Measurements from ENCODE around the gene PITPNC1. TPM values are rescaled to one million over a fixed set of nuclear protein-coding genes. Genes with fewer than 3 reads are reported as not detected.

Gene PITPNC1
- total and polyA plus RNA-seq, 2 donors (not counting 1 experiment from before 2014, with no cell fraction given): 5.8 to 7.1 TPM

DNA sequence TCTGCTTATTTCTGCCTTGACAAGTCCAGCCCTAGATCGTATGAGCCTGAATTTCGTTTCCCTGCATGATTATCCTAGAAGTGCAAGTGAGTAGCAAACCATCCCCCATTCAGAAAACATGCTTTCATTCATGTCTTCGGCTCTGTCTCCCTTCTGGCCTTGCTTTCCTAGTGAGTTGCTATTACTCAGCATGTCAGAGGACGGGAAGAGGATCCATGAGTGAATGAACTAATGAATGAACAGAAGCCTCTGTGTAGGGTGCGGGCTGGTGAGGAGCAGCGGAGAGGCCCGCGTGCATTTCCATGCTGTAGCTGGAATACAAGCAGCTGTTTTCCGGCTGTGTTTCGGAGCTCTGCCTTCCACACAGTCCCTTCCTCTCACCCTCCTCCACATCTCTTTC, 184.9 kb downstream of the PITPNC1 start:
- Histone ChIP-seq H3K36me3 (ENCODE audit: control insufficient read depth, insufficient read depth, low read length) (peaks cover 2% of the 10 kb centered on the region), H2AFZ (ENCODE audit: low read length) (no peak overlapping the region), H4K20me1 (ENCODE audit: control insufficient read depth, extremely low read depth, insufficient read depth, low read length) (no peaks in the 10 kb centered on the region), H3K4me1 (ENCODE audit: control insufficient read depth, extremely low read depth, insufficient read depth, low read length) (no peaks in the 10 kb centered on the region), H3K79me2 (ENCODE audit: control insufficient read depth, insufficient read depth, low read length) (no peaks in the 10 kb centered on the region), H3K27ac (ENCODE audit: insufficient read depth, low read length) (no peak overlapping the region), H3K4me3 (replicated peaks in 1 of 4; ENCODE audit: control extremely low read depth in 1 of 4, insufficient read depth in 1 of 4, low read depth in 3 of 4, low read length in 4 of 4) (no peak overlapping the region), H3K9ac (ENCODE audit: insufficient read depth, low read length) (no peak overlapping the region), H3K27me3 (ENCODE audit: control insufficient read depth, insufficient read depth, low read length) (no peaks in the 10 kb centered on the region), H3K9me3 (ENCODE audit: control insufficient read depth, insufficient read depth, low read depth, low read length) (no peaks in the 10 kb centered on the region), H3K4me2 (ENCODE audit: extremely low read depth, insufficient read depth, low read length) (no peak overlapping the region)
- no peak for TF ChIP-seq EZH2 (IDR thresholded peaks at IDR 0.05; ENCODE audit: low read length, missing control alignments)
- TF ChIP-seq, protein P1, sequence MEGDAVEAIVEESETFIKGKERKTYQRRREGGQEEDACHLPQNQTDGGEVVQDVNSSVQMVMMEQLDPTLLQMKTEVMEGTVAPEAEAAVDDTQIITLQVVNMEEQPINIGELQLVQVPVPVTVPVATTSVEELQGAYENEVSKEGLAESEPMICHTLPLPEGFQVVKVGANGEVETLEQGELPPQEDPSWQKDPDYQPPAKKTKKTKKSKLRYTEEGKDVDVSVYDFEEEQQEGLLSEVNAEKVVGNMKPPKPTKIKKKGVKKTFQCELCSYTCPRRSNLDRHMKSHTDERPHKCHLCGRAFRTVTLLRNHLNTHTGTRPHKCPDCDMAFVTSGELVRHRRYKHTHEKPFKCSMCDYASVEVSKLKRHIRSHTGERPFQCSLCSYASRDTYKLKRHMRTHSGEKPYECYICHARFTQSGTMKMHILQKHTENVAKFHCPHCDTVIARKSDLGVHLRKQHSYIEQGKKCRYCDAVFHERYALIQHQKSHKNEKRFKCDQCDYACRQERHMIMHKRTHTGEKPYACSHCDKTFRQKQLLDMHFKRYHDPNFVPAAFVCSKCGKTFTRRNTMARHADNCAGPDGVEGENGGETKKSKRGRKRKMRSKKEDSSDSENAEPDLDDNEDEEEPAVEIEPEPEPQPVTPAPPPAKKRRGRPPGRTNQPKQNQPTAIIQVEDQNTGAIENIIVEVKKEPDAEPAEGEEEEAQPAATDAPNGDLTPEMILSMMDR (conservative IDR thresholded peaks at IDR 0.05 in 1 of 2, IDR thresholded peaks at IDR 0.05 in 1 of 2; ENCODE audit: low read depth in 1 of 2, low read length in 2 of 2): no peak
- no peak for DNase-seq (ENCODE audit: low read depth in 2 of 2)

DNA sequence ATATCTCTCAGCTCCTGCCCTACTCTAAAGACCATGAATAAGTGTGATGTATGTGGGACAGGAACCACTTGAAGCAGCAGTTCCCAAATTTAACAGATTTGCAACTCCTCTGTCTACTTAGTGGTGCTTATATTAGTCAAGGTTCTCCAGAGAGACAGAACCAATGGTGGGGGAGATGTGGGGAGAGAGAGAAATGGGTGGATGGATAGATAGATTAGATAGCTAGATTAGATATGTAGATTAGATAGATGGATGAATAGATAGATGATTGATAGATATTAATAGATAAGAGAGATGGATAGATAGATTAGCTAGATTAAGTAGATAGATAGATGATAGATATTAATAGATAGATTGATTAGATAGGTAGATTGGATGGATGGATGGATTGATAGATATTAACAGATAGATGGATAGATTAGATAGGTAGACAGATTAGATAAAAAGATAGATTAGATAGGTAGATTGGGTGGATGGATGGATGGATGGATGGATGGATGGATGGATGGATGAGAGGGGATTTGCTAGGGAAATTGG, 186.7 kb downstream of the PITPNC1 start:
- no peak overlapping the region for H3K4me3 ChIP-seq (replicated peaks in 1 of 4; ENCODE audit: control extremely low read depth in 1 of 4, insufficient read depth in 1 of 4, low read depth in 3 of 4, low read length in 4 of 4)
- H3K79me2 ChIP-seq (ENCODE audit: control insufficient read depth, insufficient read depth, low read length): no peaks in the 10 kb centered on the region
- no peaks in the 10 kb centered on the region for H3K36me3 ChIP-seq (ENCODE audit: control insufficient read depth, insufficient read depth, low read length)
- H3K4me1 ChIP-seq (ENCODE audit: control insufficient read depth, extremely low read depth, insufficient read depth, low read length): no peaks in the 10 kb centered on the region
- H3K4me2 ChIP-seq (ENCODE audit: extremely low read depth, insufficient read depth, low read length): no peak overlapping the region
- TF ChIP-seq, protein P1 (conservative IDR thresholded peaks at IDR 0.05 in 1 of 2, IDR thresholded peaks at IDR 0.05 in 1 of 2; ENCODE audit: low read depth in 1 of 2, low read length in 2 of 2): no peak
- no peak for TF ChIP-seq EZH2 (IDR thresholded peaks at IDR 0.05; ENCODE audit: low read length, missing control alignments)
- H3K9ac ChIP-seq (ENCODE audit: insufficient read depth, low read length): no peak overlapping the region
- H2AFZ ChIP-seq (ENCODE audit: low read length): no peak overlapping the region
- no peaks in the 10 kb centered on the region for H3K9me3 ChIP-seq (ENCODE audit: control insufficient read depth, insufficient read depth, low read depth, low read length)
- no peak for DNase-seq (ENCODE audit: low read depth in 2 of 2)
- no peak overlapping the region for H3K27ac ChIP-seq (ENCODE audit: insufficient read depth, low read length)
- no peaks in the 10 kb centered on the region for H3K27me3 ChIP-seq (ENCODE audit: control insufficient read depth, insufficient read depth, low read length)
- H4K20me1 ChIP-seq (ENCODE audit: control insufficient read depth, extremely low read depth, insufficient read depth, low read length): no peaks in the 10 kb centered on the region

DNA sequence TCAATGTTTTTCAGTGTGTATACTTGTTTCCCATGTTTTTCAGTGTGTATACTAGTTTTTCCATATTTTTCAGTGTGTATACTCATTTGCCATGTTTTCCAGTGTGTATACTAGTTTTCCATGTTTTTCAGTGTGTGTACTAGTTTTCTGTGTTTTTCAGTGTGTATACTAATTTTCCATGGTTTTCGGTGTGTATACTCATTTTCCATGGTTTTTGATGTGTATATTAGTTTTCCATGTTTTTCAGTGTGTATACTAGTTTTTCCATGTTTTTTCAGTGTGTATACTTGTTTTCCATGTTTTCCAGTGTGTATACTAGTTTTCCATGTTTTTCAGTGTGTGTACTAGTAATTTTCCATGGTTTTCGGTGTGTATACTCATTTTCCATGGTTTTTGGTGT, 188.0 kb downstream of the PITPNC1 start:
- Histone ChIP-seq H3K4me1 (ENCODE audit: control insufficient read depth, extremely low read depth, insufficient read depth, low read length) (no peaks in the 10 kb centered on the region), H3K27me3 (ENCODE audit: control insufficient read depth, insufficient read depth, low read length) (no peaks in the 10 kb centered on the region), H4K20me1 (ENCODE audit: control insufficient read depth, extremely low read depth, insufficient read depth, low read length) (no peaks in the 10 kb centered on the region), H3K27ac (ENCODE audit: insufficient read depth, low read length) (no peak overlapping the region), H2AFZ (ENCODE audit: low read length) (no peak overlapping the region), H3K9ac (ENCODE audit: insufficient read depth, low read length) (no peak overlapping the region), H3K36me3 (ENCODE audit: control insufficient read depth, insufficient read depth, low read length) (no peaks in the 10 kb centered on the region), H3K79me2 (ENCODE audit: control insufficient read depth, insufficient read depth, low read length) (no peaks in the 10 kb centered on the region), H3K4me2 (ENCODE audit: extremely low read depth, insufficient read depth, low read length) (no peak overlapping the region), H3K9me3 (ENCODE audit: control insufficient read depth, insufficient read depth, low read depth, low read length) (no peaks in the 10 kb centered on the region), H3K4me3 (replicated peaks in 1 of 4; ENCODE audit: control extremely low read depth in 1 of 4, insufficient read depth in 1 of 4, low read depth in 3 of 4, low read length in 4 of 4) (no peak overlapping the region)
- TF ChIP-seq, protein P1 (conservative IDR thresholded peaks at IDR 0.05 in 1 of 2, IDR thresholded peaks at IDR 0.05 in 1 of 2; ENCODE audit: low read depth in 1 of 2, low read length in 2 of 2): no peak
- no peak for TF ChIP-seq EZH2 (IDR thresholded peaks at IDR 0.05; ENCODE audit: low read length, missing control alignments)
- no peak for DNase-seq (ENCODE audit: low read depth in 2 of 2)

Data from fibroblast of lung (primary cell).